COR-L47 (cell line): ENCODE results near the gene BCR.

Source experiments
- DNase-seq: peaks from one replicate; lab custom pipeline; 2025; lab: John Stamatoyannopoulos, UW

The BCR gene

DNA sequence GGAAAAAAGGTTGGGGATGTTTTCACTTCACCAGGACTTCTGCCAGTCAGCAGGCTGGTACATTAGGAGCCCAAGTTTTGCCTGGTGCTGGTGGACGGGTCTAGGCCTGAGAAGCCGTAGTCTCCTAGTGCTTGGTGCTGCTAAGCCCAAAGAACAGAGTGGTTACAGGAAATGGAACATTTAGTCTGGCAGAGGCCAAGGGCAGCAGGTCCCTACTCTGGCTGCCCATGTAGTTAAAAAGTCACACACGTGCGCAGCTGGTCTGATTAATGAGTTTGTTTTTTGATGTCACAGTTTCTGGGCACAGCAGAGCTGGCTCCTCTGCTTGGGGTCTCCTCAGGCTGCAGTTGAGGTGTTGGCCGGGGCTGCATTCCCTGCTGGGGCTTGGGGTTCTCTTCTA lies 20.6 kb downstream of the BCR start:
- DNase-seq, result peak; percentile 14

- no peak for DNase-seq
Observed at GRCh38 chr22:23202812-23203451, 22.6 kb downstream of the BCR start.

DNA sequence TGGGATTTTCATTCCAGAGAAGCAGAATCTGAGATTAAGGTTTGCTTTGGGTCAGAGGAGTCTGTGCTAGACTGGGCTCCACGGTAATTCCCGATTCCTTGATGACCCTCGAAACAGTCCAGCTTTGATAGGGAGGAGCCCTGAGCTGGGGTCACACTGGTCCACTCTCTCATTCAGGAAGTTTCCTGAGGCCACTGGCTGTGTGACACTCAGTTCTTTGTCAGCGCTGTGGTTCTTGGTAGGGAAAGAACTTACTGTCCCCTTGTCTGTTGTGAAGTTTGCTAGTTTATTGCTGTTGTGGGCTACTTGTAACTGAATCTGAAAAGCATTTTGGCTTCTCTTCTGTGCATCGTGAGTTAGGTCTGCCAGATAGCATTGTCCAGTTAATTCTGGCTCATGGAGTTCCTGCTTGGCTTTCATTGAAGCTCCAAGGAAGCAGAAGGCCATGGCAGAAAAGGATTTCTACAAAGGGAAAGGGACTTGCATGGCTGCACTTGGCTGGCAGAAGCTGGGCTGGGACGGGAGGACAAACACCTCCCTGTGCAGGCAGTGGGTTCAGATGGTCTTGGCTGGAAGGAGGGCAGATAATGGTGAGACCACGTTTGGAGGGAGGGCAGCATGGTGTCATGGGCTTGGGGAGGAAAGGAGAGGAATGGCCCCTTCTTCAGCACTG lies 23.3 kb downstream of the BCR start:
- no peak for DNase-seq

DNA sequence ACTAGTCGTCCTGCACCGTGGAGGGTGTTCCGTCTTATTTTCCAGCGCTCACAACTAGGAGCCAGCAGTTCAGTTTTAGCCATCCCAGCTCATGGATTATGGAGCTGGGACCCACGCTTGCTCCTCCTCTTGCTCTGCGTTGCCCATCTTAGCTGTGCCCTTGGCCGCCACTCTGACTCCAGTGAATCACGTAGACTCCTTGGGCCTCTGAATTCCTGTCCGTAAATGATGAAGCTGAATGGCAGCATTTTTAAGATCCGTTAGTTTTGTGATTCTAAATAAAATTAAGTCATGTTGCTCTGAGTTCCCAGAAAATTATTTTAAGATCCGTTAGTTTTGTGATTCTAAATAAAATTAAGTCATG lies 23.8 kb downstream of the BCR start:
- no peak for DNase-seq

- DNase-seq, result peak; percentile 87
Observed at GRCh38 chr22:23204541-23205157, 24.3 kb downstream of the BCR start.

DNA sequence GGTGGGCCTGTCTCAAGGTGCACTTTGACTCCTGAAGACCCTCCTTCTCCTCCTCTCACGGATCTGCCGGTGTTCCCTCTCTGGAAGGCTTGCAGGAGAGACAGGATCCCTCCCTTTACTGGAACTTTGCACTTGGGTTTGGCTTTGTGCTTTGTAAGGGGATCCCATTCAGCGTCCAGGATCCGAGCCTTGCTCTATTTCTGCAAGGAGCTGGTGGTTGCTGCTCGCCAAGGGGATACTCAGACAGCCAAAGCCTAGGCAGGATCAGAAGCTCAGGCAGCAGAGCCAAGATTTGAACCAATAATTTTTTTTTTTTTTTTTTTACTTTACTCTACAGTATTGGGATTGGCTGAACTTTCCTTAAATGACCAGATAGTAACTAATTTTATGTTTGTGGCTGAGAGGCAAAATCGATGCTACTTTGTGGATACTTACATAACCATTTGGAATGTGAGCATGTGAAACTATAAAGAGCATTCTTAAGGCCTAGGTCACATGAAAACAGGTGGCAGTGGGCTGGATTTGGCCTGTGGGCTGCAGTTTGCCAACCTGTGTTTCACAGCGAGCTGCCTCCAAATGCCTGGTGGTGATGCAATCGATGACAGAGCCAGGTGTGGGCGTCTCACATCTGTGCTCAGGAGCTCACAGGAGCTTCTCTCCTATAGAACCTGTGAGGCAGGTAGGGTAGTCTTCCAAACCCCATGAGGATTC lies 25.2 kb downstream of the BCR start:
- no peak for DNase-seq

DNA sequence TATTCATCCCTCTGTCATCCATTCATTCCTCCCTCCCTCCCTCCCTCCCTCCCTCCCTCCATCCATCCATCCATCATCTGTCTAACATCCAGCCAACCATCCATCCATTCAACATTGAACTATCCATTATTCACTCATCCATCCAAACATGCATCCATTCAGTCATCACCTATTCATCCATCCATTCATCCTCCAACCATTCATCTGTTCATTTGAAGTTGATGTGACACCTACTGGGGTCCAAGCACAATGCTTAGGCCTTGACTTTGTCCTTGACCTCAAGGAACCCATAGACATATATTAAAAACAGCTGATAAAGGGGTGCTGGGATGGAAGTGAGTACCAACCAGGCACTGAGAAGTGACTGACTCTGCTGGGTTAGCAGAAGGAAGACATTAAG lies 26.6 kb downstream of the BCR start:
- no peak for DNase-seq

- DNase-seq, result peak; percentile 84
Observed at GRCh38 chr22:23207729-23208393, 27.6 kb downstream of the BCR start.

DNA sequence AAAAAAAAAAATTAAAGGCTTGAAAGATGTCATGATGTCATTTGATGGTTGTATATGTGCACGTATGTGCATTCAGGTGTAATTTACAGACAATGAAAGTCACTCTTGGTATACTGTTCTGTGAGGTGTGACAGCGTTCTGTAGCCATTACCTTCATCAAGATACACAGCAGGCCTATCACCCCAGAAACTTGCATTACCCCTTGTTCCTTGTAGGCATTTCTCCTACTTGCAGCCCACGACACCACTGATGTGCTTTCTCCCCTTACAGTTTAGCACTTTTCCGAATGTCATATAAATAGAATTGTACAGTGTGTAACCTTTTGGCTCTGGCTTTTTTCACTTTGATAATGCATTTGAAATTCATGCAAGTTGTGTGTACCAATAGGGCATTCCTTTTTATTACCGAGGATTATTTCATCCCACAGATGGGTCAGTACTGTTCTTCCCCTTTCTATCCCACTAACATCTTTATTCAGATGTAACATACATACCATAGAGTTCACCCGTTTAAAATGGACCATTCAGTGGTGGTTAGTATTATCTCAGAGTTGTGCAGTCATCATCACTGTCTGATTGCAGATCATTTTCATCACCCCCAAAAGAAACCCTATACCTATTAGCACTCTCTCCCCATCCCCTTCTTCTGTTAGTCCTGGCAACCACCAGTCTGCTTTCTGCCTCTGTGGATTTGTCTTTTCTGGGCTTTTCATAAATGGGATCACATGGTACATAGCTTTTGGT lies 30.3 kb downstream of the BCR start:
- no peak for DNase-seq

DNA sequence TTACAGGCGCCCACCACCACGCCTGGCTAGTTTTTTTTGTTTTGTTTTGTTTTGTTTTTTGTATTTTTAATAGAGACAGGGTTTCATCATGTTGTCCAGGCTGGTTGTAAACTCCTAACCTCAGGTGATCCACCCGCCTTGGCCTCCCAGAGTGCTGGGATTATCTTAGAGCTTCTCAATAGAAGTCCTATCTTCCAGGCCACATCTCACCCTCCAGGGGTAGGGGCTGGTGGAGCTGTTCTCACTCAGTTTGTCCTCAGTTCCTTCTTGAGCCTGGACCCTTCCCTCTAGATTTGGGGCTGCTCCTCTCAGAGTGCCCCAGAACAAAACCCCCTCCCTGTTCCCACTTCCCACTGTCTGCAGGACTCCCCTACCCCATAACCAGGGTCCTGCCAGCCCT lies 31.3 kb downstream of the BCR start:
- DNase-seq, result no peak

DNA sequence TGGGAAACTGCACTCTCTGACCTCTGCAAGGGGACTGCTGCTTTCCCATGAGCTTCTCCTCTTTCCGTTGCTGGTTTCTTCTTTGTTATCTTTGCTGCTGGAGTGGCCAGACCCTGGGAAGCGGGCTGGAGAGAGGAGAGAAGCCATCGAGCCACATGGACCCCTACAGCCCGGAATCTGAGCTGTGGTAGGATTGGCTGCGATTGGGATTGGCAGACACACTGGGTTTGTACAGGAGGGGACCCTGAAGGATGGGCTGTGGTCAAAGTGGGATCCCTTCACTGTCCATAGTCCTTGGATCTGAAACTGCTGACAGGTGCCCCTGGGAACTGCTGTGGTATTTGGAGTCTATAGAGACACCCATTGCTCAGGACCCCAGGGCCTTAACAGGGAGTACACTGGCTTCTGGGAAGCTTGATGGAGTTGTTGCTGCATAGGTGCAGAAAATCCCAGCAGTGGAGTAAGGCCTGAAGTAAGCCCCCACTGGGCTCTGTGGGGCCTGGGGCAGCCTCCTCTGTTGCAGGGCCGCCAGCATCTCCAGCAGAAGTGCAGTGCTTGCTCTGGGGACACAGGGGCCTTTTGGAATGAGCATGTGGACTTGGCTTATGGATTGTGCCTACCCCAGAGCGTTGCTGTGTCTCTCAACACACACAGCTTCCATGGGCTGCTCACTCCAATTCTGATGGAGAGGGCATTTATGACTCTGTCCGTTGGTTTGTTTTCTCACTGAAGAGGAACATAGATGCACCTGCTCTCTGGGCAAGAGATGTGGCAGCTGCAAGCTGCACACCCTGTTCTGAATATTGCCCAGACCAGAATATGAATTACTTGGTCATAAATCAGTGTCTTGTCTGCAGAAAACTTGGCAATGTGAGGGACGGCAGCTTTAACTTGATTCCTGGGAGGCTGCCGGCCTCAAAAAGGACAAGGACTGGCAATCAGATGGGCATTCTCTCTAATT lies 32.0 kb downstream of the BCR start:
- DNase-seq, result peak; percentile 53

DNA sequence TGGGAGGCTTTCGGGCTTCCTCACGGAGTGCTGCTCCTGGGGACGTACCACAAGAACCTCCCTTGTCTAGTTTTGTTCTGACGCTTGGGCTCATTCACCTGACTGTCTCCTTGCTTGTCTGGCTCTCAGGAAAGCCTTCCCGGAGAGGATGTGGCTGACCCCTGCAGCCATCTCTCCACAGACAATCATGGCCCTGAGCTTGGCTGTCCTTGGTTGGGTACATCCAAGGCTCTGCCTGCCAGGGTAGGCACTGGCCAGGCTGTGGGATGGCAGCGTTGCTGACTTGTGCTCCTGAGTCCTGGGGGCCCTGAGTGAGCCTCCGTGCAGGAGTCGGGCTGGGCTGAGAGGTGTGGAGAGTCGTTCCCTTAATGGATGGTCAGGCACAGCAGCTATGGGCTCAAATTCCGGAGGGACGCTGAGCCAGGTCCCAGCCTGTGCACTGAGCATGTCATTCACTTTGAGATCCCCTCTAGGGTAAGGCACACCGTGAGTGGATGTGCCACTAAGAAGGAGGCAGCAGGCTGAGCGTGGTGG lies 32.8 kb downstream of the BCR start:
- DNase-seq, result no peak

DNA sequence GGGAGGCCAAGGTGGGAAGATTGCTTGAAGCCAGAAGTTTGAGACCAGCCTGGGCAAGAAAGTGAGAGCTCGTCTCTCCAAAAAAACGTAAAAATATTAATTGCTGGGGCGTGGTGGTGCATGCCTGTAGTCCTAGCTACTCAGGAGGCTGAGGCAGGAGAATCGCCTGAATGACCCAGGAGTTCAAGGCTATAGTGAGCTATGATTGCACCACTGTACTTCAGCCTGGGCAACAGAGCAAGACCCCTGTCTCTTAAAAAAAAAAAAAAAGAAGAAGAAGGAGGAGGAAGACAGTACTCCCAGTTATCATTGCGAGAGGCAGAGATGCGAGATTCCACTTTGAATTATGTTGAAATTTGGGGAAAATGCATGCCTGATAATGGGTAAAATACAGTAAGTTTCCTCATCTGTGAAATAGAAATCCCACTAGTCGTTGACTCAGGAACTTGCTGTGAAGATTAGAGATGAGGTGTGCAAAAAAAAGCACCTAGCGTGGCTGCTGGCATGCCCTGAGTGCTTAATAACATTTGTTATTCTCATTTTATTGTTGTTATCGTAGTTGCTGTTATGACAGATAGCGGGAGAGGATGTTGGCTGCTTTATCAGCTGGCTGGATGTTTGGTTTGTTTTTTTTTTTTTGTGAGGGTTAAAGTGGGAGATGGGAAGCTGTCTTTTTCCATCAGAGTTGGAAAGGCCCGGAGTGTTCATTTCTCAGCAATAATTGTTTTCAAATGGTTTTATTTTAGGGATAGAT lies 33.4 kb downstream of the BCR start:
- DNase-seq, result no peak

GRCh38 chr22:23214398-23214797 lies 34.1 kb downstream of the BCR start:
- DNase-seq, result no peak

DNA sequence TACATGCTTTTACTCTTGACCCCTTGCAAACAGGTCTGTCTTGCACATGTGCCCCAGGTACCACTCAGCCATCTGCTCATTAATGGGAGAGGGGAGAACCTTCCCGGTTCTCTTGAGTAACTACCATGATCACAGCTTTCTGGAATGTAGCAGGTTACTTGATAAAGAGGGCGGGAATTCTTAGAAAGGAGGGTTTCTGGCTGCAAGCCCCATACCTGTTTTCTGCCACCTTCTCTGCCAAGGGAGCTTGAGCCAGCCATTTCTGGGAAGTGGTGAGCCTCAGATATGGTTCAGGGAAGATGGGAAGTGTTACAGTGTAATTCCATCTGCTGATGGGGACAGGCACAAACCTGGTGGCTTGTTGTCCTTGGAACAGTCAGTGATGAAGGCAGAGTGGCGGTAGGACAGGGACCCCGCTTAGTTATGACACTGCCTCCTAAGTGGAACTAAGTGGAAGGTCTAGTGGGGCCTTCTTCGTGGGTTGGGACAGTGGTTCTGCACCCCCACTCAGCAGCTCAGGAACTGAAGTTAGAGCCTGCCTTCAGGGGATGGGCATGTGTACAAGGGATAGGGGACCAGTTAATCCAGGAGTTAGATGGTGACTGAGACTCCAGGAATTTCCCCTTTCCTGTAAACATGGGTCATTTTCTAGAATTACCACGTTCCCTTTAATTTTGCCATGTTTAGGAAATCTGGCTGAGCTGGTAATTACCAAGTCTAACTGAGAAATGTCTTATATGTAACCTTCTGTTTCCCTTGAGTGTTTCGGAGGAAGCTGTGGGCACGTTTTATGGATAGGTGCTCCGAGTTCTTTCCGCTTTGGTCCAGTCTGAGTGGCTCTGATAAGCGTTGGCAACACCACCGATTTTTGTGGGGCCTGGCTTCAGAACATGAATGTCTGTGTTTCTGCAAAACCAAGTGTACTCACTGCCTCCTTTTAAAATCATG lies 35.3 kb downstream of the BCR start:
- DNase-seq, result no peak

- DNase-seq, result no peak
Observed at GRCh38 chr22:23216461-23217170, 36.3 kb downstream of the BCR start.

DNA sequence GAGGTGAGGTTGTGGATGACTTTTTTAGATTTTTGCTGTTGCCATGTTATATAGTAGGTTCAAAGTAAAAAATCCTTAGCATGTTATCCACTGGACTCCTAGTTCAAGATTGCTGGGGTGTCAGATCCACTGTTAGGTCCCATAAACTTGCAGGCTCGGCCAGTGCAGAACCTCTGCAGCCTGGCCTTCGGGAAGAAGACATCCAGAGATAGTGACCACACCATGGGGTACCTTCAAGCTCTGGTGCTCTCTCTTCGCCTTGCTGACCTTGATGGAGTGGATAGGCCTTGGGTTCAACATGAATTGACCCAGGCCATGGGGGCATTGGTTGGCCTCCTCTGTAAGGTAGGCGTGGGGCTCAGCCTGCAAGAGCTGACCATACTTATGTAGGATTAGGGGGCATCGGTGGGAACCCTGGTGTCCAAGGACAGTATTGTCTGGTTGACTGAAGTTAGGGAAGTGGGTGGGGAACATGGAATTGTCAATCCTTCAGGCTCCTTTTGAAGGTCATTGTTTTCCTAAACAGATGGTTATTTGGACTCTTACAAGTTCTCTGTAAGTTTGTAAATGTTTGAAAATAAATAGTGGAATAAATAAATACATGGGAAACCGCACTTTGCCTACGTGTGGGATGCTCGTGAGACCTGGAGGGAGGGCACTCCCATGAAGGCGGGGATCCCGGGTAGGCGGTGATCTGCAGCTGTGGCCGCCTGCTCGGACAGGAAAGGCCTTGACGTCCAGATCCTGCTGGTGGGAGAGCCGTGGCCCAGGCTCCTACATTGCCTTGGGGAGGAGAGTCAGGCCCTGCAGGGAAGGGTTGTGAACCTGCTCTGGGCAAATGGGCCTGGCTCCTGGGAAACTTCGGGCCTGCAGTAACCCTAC lies 37.1 kb downstream of the BCR start:
- DNase-seq, result no peak
